ENCODE measurements around the gene PI3.

Gene PI3

DNA sequence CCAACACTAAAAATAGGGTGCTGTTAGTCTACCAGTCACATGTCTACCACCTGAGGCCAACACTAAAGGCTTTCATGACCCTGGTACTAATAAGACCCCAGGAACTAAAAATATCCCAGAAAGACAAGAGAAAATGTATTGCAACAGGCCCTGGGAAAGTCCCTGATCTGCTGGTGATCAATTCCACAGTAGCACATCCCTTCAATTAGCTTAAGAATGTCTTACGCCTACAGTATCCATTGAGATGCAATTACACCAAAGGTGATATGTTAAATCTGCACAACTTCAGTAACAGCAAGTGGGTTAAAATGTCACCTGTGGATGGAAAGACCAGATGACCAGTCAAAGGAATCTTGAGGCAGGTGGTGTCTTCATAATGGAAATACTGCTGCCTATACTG lies 35.2 kb downstream of the PI3 start:
- DNase-seq (ENCODE audit: low read depth in 2 of 2): no peak
- H3K4me3 ChIP-seq (replicated peaks in 1 of 2; ENCODE audit: low read depth in 2 of 2, low read length in 2 of 2): no peak overlapping the region
- TF ChIP-seq, protein P1, sequence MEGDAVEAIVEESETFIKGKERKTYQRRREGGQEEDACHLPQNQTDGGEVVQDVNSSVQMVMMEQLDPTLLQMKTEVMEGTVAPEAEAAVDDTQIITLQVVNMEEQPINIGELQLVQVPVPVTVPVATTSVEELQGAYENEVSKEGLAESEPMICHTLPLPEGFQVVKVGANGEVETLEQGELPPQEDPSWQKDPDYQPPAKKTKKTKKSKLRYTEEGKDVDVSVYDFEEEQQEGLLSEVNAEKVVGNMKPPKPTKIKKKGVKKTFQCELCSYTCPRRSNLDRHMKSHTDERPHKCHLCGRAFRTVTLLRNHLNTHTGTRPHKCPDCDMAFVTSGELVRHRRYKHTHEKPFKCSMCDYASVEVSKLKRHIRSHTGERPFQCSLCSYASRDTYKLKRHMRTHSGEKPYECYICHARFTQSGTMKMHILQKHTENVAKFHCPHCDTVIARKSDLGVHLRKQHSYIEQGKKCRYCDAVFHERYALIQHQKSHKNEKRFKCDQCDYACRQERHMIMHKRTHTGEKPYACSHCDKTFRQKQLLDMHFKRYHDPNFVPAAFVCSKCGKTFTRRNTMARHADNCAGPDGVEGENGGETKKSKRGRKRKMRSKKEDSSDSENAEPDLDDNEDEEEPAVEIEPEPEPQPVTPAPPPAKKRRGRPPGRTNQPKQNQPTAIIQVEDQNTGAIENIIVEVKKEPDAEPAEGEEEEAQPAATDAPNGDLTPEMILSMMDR (IDR thresholded peaks at IDR 0.05; ENCODE audit: low read depth, low read length): no peak

DNA sequence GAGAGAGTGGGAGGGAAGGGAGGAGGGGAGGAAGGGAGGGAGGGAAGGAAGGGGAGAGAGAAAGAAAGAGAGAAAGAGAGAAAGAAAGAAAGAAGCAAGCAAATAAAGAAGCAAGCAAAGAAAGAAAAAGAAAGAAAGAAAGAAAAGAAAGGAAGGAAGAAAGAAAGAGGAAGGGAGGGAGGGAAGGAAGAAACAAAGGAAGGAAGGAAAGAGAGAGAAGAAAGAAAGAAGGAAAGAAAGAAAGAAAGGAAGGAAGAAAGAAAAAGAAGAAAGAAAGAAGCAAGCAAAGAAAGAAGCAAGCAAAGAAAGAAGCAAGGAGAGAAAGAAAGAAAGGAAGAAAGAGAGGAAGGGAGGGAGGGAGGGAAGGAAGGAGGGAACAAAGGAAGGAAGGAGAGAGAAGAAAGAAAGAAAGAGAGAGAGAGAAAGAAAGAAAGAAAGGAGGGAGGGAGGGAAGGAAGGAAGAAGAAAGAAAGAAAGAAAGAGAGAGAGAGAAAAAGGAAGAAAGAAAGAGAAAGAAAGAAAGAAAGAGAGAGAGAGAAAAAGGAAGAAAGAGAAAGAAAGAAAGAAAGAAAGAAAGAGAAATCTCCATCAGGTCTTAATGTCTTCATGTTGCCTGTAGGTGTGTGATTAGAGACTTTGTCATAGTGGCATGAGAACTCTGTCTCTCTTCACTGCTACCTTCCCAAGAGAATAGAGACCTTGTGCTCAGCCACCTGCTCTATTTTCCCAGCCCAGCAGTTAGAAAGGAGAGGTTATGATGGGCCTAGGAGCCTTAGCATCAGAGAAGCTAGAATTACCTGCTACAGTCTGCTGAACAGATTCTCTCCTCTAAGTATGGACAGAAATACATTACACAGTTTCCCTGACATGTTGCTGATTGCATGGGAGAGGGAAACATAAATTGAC lies 37.1 kb downstream of the PI3 start:
- H3K4me3 ChIP-seq (replicated peaks in 1 of 2; ENCODE audit: low read depth in 2 of 2, low read length in 2 of 2): no peak overlapping the region
- TF ChIP-seq, protein P1 (IDR thresholded peaks at IDR 0.05; ENCODE audit: low read depth, low read length): no peak
- DNase-seq (ENCODE audit: low read depth in 2 of 2): no peak

DNA sequence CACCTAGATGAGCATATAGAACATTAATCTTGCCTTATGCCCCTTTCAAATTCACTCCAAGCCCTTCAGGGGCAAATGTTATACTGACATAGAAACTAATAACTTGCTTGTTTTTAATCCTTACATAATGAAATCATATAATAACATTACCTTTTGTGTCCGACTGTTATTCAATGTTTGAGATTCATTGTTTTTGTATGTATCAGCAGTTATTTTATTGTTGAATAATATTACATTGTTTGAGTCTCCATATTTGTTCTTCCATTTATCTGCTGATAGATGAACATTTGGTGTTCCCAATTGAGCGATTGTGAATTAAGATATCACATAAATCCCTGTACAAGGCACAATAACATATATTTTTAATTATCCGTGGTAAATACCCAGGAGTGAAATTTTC lies 38.1 kb downstream of the PI3 start:
- no peak for DNase-seq (ENCODE audit: low read depth in 2 of 2)

DNA sequence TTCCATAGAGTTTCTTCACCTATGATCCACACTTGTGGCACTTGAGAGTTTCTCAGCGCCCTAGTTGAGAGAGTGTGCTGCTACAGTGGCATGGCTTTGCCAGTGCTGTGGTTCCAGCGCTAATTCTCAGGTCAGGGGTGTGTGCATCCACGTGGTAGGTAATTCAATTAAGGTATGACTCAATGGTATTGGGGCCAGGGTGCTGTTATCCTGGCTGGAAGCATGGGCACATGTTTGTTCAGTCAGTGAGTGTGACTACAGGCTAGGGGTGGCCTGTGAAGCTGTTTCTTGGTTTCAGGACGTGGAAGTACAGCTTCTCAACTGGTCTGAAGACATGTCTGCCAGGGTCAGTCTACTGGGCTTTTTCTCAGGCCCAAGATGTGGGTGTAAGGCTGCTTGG lies 43.4 kb downstream of the PI3 start:
- H3K4me3 ChIP-seq (replicated peaks in 1 of 2; ENCODE audit: low read depth in 2 of 2, low read length in 2 of 2): no peak overlapping the region
- TF ChIP-seq, protein P1 (IDR thresholded peaks at IDR 0.05; ENCODE audit: low read depth, low read length): no peak
- no peak for DNase-seq (ENCODE audit: low read depth in 2 of 2)

More for the DNA sequence above, 38.1 kb downstream of the PI3 start:
- H3K4me3 ChIP-seq (replicated peaks in 1 of 2; ENCODE audit: low read depth in 2 of 2, low read length in 2 of 2): no peak overlapping the region
- TF ChIP-seq, protein P1 (IDR thresholded peaks at IDR 0.05; ENCODE audit: low read depth, low read length): no peak

DNA sequence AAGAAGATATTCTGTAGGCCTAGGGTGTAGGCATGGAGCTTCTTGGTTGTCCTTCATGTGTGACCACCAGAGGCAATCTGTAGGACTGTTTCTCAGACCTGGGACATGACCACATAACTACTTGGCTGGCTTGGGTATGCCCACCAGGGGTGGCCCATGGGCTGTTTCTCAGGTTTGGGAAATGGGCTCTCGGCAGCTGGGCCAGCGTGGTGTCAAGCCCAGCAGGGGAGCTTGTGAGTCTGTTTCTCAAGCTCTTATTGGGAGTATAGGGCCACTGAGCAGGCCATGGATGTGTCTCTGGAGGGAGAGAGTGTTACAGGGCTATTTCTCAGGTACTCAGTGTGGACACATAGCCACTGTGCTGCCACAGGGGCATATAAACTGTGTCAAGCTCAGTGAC lies 43.9 kb downstream of the PI3 start:
- no peak overlapping the region for H3K4me3 ChIP-seq (replicated peaks in 1 of 2; ENCODE audit: low read depth in 2 of 2, low read length in 2 of 2)
- TF ChIP-seq, protein P1 (IDR thresholded peaks at IDR 0.05; ENCODE audit: low read depth, low read length): no peak
- DNase-seq (ENCODE audit: low read depth in 2 of 2): no peak

DNA sequence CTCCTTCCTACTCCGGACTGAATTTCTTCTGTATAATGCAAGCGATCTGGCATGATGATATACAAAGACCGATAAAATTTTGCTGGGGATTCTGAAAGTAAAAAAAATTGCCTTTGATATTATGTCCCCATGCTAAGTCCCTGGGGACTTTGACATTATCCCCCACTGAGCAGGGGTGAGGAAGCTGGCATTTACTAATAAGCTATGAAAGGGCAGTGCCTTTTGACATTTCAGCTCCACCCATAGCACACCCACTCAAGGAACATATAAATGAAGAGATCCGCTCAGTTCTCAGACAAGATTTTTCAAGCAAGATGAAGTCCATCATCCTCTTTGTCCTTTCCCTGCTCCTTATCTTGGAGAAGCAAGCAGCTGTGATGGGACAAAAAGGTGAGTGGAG lies 46.4 kb downstream of the PI3 start, which contains the start of gene SEMG2:
SEMG2 (plus strand) TSS at position 298 of the 400 bp plus-strand sequence; CDS start at position 315, 17 bp downstream.
- no peak within 1 kb of the TSS for H3K4me3 ChIP-seq (replicated peaks in 1 of 2; ENCODE audit: low read depth in 2 of 2, low read length in 2 of 2)
- TF ChIP-seq, protein P1 (IDR thresholded peaks at IDR 0.05; ENCODE audit: low read depth, low read length): no peak
- DNase-seq (ENCODE audit: low read depth in 2 of 2): no peak
